ENCODE results near the gene PBRM1. TPM values are rescaled to one million over a fixed set of nuclear protein-coding genes. Genes with fewer than 3 reads are reported as not detected.

Gene PBRM1
- total and polyA plus RNA-seq, 2 donors (not counting 3 experiments of a cell fraction or from before 2014, with no cell fraction given), result 26.7 to 87.1 TPM

DNA sequence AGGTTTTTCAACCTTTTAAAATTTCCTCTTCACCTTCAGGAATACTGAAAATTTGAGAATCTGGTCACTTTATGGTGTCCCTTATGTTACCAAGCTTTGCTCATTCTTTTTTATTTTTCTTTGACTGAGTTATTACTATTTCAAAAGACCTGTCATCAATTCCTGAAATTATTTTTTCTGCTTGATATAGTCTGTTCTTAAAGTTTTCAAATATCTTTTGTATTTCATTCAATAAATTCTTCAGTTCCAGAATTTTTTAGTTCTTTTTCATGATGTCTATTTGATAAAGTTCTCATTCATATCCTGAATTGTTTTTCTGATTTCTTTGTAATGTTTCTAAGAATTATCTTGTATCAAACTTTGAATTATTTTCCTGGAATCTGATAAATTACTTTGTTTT, 85.5 kb downstream of the PBRM1 start:
- TF ChIP-seq FOS (IDR thresholded peaks at IDR 0.05; ENCODE audit: borderline replicate concordance, insufficient read depth, low read length), result no peak
- TF ChIP-seq POLR2AphosphoS5 (IDR thresholded peaks at IDR 0.05; ENCODE audit: insufficient read depth, low read depth, low read length), result no peak
- TF ChIP-seq, protein P1, sequence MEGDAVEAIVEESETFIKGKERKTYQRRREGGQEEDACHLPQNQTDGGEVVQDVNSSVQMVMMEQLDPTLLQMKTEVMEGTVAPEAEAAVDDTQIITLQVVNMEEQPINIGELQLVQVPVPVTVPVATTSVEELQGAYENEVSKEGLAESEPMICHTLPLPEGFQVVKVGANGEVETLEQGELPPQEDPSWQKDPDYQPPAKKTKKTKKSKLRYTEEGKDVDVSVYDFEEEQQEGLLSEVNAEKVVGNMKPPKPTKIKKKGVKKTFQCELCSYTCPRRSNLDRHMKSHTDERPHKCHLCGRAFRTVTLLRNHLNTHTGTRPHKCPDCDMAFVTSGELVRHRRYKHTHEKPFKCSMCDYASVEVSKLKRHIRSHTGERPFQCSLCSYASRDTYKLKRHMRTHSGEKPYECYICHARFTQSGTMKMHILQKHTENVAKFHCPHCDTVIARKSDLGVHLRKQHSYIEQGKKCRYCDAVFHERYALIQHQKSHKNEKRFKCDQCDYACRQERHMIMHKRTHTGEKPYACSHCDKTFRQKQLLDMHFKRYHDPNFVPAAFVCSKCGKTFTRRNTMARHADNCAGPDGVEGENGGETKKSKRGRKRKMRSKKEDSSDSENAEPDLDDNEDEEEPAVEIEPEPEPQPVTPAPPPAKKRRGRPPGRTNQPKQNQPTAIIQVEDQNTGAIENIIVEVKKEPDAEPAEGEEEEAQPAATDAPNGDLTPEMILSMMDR (IDR thresholded peaks at IDR 0.05; ENCODE audit: extremely low read depth in 1 of 2, insufficient read depth in 1 of 2, low read depth in 1 of 2, low read length in 2 of 2), result no peak
- no peak for TF ChIP-seq MYC (IDR thresholded peaks at IDR 0.05; ENCODE audit: low read depth, low read length)
- TF ChIP-seq JUN (IDR thresholded peaks at IDR 0.05; ENCODE audit: borderline replicate concordance, insufficient read depth, insufficient read length, low read depth), result no peak
- TF ChIP-seq POLR2A (IDR thresholded peaks at IDR 0.05; ENCODE audit: low read depth, low read length), result no peak
- TF ChIP-seq GATA2 (IDR thresholded peaks at IDR 0.05; ENCODE audit: insufficient read depth, insufficient read length, low read depth, low read length), result no peak
- no peak for TF ChIP-seq EZH2 (IDR thresholded peaks at IDR 0.05; ENCODE audit: borderline replicate concordance, low read depth, low read length, severe bottlenecking)
- H3K4me3 ChIP-seq (replicated peaks in 1 of 3; ENCODE audit: insufficient read depth in 1 of 3, low read depth in 1 of 3, low read length in 3 of 3), result no peak overlapping the region
- no peaks in the 10 kb centered on the region for H3K27me3 ChIP-seq (ENCODE audit: control insufficient read depth in 2 of 2, insufficient read depth in 2 of 2, low read length in 2 of 2)
- peaks cover 3% of the 10 kb centered on the region for H3K79me2 ChIP-seq (ENCODE audit: control insufficient read depth, insufficient read depth, low read length)
- no peaks in the 10 kb centered on the region for H4K20me1 ChIP-seq (replicated peaks; ENCODE audit: control insufficient read depth, extremely low read depth, insufficient read depth, low read length)
- FAIRE-seq (no peak), DNase-seq (ENCODE audit: low read depth, low spot score) (no peak)
- no peak overlapping the region for H2AFZ ChIP-seq (ENCODE audit: low read depth, low read length)
- dilution Hi-C loops (cut with MboI; ENCODE audit: extremely low pct_ligation_motif_present, low sequenced_read_pairs) (no loop called here), intact Hi-C loops (cut with micrococcal nuclease) (no loop called here)
- H3K4me2 ChIP-seq (ENCODE audit: insufficient read depth, low read length), result no peak overlapping the region
- no peak overlapping the region for H3K27ac ChIP-seq (ENCODE audit: insufficient read depth, low read depth, low read length)
- no peaks in the 10 kb centered on the region for H3K4me1 ChIP-seq (ENCODE audit: control insufficient read depth, extremely low read depth, insufficient read depth, low read length)
- no peak overlapping the region for H3K9ac ChIP-seq (replicated peaks; ENCODE audit: extremely low read depth, insufficient read depth, low read length)
- no TSS peak for BruUV-seq (replicated peaks)
- CTCF ChIA-PET, result no interaction called here
- H3K9me1 ChIP-seq (replicated peaks; ENCODE audit: control insufficient read depth, extremely low read depth, insufficient read depth, low read length), result no peaks in the 10 kb centered on the region
- no peaks in the 10 kb centered on the region for H3K9me3 ChIP-seq (replicated peaks; ENCODE audit: control insufficient read depth, insufficient read depth, low read length)
- H3K36me3 ChIP-seq (ENCODE audit: control insufficient read depth in 2 of 2, extremely low read depth in 1 of 2, insufficient read depth in 2 of 2, low read length in 2 of 2), result peaks cover 17 to 21% of the 10 kb centered on the region in 2 experiments
- POLR2A ChIA-PET, result no interaction called here
